Fibroblast of lung (primary cell): ENCODE measurements around the gene FAM13B. TPM values are rescaled to one million over a fixed set of nuclear protein-coding genes. Genes with fewer than 3 reads are reported as not detected.

Source experiments
- DNase-seq, 2 donors: peaks; one replicate each; pipeline versions ENCODE4 v3.0.0 to v3.0.0-alpha.2; 2010; ENCODE audit warnings: low read depth in 2 of 2
- H2AFZ ChIP-seq: 2 replicates; pipeline ENCODE4 v1.5.1; 2012; ENCODE audit warnings: low read length, control low read depth, inconsistent platforms
- H3K27ac ChIP-seq: 2 replicates; pipeline ENCODE4 v1.5.1; 2011; ENCODE audit warnings: low read length, control low read depth; ENCODE audit not compliant: insufficient read depth
- H3K27me3 ChIP-seq: 2 replicates; pipeline ENCODE4 v1.5.1; 2011; ENCODE audit warnings: mild to moderate bottlenecking, low read length; ENCODE audit not compliant: control insufficient read depth, insufficient read depth
- H3K36me3 ChIP-seq: 2 replicates; pipeline ENCODE4 v1.5.1; 2011; ENCODE audit warnings: low read length; ENCODE audit not compliant: control insufficient read depth, insufficient read depth
- H3K4me1 ChIP-seq: 2 replicates; pipeline ENCODE4 v1.5.1; 2011; ENCODE audit warnings: low read length; ENCODE audit not compliant: control insufficient read depth, insufficient read depth; ENCODE audit errors: extremely low read depth
- H3K4me2 ChIP-seq: 2 replicates; pipeline ENCODE4 v1.5.1; 2011; ENCODE audit warnings: low read length, control low read depth; ENCODE audit not compliant: insufficient read depth; ENCODE audit errors: extremely low read depth
- H3K4me3 ChIP-seq, 4 experiments: fragments of 200-600 bp in 1 of 4; sonication (generic) in 1 of 4; replicated peaks in 1 of 4; 2 replicates each; pipeline ENCODE4 v1.5.1; 2011 to 2016; ENCODE audit warnings: low read length in 4 of 4, low read depth in 3 of 4, mild to moderate bottlenecking in 3 of 4, control low read depth in 2 of 4, inconsistent platforms in 1 of 4, mixed read lengths in 1 of 4; ENCODE audit not compliant: insufficient read depth in 1 of 4; ENCODE audit errors: control extremely low read depth in 1 of 4
- H3K79me2 ChIP-seq: 2 replicates; pipeline ENCODE4 v1.5.1; 2012; ENCODE audit warnings: mild to moderate bottlenecking, low read length, inconsistent platforms; ENCODE audit not compliant: control insufficient read depth, insufficient read depth
- H3K9ac ChIP-seq: 2 replicates; pipeline ENCODE4 v1.5.1; 2011; ENCODE audit warnings: mild to moderate bottlenecking, low read length, control low read depth; ENCODE audit not compliant: insufficient read depth
- H3K9me3 ChIP-seq: 2 replicates; pipeline ENCODE4 v1.5.1; 2012; ENCODE audit warnings: low read depth, low read length; ENCODE audit not compliant: control insufficient read depth, insufficient read depth
- H4K20me1 ChIP-seq: 2 replicates; pipeline ENCODE4 v1.5.1; 2011; ENCODE audit warnings: low read length; ENCODE audit not compliant: control insufficient read depth, insufficient read depth; ENCODE audit errors: extremely low read depth
- EZH2 ChIP-seq: IDR thresholded peaks from 2 replicates; pipeline ENCODE4 v1.5.1; 2012; ENCODE audit warnings: low read length, control low read depth, mild to moderate bottlenecking; ENCODE audit errors: missing control alignments
- polyA plus RNA-seq, 2 donors: library from polyadenylated mRNA; depleted of rRNA in 1 of 2; stranded (reverse) in 1 of 2; unstranded in 1 of 2; fragments of >200 nt; gene quantifications; 2 replicates each; pipeline ENCODE4 v1.2.1, GENCODE V29; 2011 to 2012; ENCODE audit warnings: missing spikeins in 1 of 2
- total RNA-seq: library from RNA; depleted of rRNA; stranded (reverse); fragments of >200 nt; gene quantifications from 2 replicates; pipeline ENCODE4 v1.2.1, GENCODE V29; 2014
- TF ChIP-seq, protein P1 (sequence below), 2 donors: IDR thresholded peaks in 1 of 2; conservative IDR thresholded peaks in 1 of 2; 1 replicate in 1 of 2; 2 replicates in 1 of 2; pipeline ENCODE4 v1.5.1; 2011 to 2012; ENCODE audit warnings: low read length in 2 of 2, control low read depth in 1 of 2, inconsistent platforms in 1 of 2, low read depth in 1 of 2, mild to moderate bottlenecking in 1 of 2

Gene FAM13B
- total and polyA plus RNA-seq, 2 donors (not counting 1 experiment from before 2014, with no cell fraction given), result 20.7 to 25.1 TPM

DNA sequence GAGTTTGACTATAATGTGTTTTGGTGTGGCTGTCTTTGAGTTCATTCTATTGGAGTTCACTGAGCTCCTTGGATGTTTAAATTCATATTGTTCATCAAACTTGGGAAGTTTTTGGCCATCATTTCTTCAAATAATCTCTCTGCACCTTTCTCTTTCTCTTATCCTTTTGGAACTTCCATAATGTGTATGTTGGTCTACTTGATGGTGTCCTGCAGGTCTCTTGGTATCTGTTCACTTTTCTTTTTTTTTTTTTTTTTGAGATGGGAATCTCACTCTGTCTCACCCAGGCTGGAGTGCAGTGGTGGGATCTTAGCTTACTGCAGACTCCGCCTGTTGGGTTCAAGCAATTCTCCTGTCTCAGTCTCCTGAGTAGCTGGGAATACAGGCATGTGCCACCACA, 116.0 kb downstream of the FAM13B start:
- no peak overlapping the region for H2AFZ ChIP-seq
- H3K36me3 ChIP-seq, result no peaks in the 10 kb centered on the region
- H3K4me3 ChIP-seq, result no peak overlapping the region
- H3K27ac ChIP-seq, result no peak overlapping the region
- no peaks in the 10 kb centered on the region for H3K79me2 ChIP-seq
- no peak overlapping the region for H3K9ac ChIP-seq
- TF ChIP-seq EZH2, result no peak
- TF ChIP-seq, protein P1, sequence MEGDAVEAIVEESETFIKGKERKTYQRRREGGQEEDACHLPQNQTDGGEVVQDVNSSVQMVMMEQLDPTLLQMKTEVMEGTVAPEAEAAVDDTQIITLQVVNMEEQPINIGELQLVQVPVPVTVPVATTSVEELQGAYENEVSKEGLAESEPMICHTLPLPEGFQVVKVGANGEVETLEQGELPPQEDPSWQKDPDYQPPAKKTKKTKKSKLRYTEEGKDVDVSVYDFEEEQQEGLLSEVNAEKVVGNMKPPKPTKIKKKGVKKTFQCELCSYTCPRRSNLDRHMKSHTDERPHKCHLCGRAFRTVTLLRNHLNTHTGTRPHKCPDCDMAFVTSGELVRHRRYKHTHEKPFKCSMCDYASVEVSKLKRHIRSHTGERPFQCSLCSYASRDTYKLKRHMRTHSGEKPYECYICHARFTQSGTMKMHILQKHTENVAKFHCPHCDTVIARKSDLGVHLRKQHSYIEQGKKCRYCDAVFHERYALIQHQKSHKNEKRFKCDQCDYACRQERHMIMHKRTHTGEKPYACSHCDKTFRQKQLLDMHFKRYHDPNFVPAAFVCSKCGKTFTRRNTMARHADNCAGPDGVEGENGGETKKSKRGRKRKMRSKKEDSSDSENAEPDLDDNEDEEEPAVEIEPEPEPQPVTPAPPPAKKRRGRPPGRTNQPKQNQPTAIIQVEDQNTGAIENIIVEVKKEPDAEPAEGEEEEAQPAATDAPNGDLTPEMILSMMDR (conservative IDR thresholded peaks at IDR 0.05 in 1 of 2, IDR thresholded peaks at IDR 0.05 in 1 of 2; ENCODE audit: low read depth in 1 of 2, low read length in 2 of 2), result no peak
- H3K9me3 ChIP-seq, result no peaks in the 10 kb centered on the region
- no peaks in the 10 kb centered on the region for H3K27me3 ChIP-seq
- H3K4me1 ChIP-seq, result no peaks in the 10 kb centered on the region
- no peak overlapping the region for H3K4me2 ChIP-seq
- no peaks in the 10 kb centered on the region for H4K20me1 ChIP-seq
- DNase-seq, result no peak

DNA sequence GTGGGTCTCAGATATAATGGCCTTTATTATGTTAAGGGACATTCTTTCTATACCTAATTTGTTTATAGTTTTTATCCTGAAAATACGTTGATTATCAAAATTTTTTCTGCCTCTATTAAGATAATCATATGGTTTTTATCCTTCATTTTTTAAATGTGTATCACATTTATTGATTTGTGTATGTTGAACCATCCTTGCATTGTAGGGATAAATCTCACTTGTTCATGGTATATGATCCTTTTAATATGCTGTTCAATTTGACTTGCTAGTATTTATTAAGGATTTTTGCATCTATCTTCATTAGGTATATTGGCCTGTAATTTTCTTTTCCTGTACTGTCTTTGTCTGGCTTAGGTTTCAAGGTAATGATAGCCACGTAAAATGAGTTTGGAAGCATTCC, 118.1 kb downstream of the FAM13B start:
- Histone ChIP-seq H3K36me3 (no peaks in the 10 kb centered on the region), H3K4me3 (no peak overlapping the region), H3K27me3 (no peaks in the 10 kb centered on the region), H3K9me3 (no peaks in the 10 kb centered on the region), H3K27ac (no peak overlapping the region), H2AFZ (no peak overlapping the region), H3K4me1 (no peaks in the 10 kb centered on the region), H4K20me1 (no peaks in the 10 kb centered on the region), H3K9ac (no peak overlapping the region), H3K79me2 (no peaks in the 10 kb centered on the region), H3K4me2 (no peak overlapping the region)
- TF ChIP-seq, protein P1 (conservative IDR thresholded peaks at IDR 0.05 in 1 of 2, IDR thresholded peaks at IDR 0.05 in 1 of 2; ENCODE audit: low read depth in 1 of 2, low read length in 2 of 2), result no peak
- TF ChIP-seq EZH2, result no peak
- DNase-seq, result no peak

- Histone ChIP-seq H3K9me3 (no peaks in the 10 kb centered on the region), H3K79me2 (no peaks in the 10 kb centered on the region), H3K27me3 (no peaks in the 10 kb centered on the region), H3K9ac (no peak overlapping the region), H3K27ac (no peak overlapping the region), H3K4me1 (no peaks in the 10 kb centered on the region), H3K36me3 (no peaks in the 10 kb centered on the region), H2AFZ (no peak overlapping the region), H4K20me1 (no peaks in the 10 kb centered on the region), H3K4me2 (no peak overlapping the region), H3K4me3 (no peak overlapping the region)
- no peak for TF ChIP-seq EZH2
- TF ChIP-seq, protein P1 (conservative IDR thresholded peaks at IDR 0.05 in 1 of 2, IDR thresholded peaks at IDR 0.05 in 1 of 2; ENCODE audit: low read depth in 1 of 2, low read length in 2 of 2), result no peak
- DNase-seq, result no peak
Measured at GRCh38 chr5:137902408-137903133, 130.3 kb downstream of the FAM13B start.
